Amniotic stem cell (primary cell): ENCODE measurements around the gene ATF7IP.
"Not testable (repeated sequence)": the region's sequence is repeated elsewhere in the genome, so short reads cannot be mapped to it uniquely, and the experiment has no call there.

Experiments
- DNase-seq: peaks from one replicate; lab custom pipeline; 2025; lab: John Stamatoyannopoulos, UW

The ATF7IP gene

DNA sequence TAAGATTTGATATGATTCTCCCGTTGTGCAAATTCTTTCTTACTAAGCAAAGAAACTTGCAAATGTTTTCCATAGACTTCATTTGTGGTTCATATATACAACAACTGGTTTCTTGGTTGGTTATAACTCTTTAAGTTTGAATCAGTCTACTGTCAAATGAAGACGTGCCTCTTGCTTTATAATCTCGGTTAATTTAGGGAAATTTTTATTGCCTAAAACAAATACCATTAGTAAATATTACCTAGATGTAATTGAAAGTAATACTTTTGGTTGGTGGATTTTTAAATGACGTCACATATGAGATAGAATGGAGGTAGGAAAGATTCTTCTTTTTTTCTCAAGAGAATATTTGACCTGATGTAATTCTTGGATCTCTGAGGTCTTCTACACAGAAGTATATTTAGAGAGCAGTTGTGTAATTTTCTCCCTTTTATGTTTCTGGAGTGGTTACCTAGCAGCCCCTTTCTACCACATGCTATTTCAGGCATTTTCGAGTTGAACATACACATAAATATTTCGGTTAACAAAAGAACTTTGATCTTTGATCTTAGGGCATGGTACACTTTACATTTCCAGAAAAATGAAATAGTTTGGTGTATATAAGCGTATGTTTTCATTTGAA, 1.7 kb downstream of the ATF7IP start:
- DNase-seq = no peak

DNA sequence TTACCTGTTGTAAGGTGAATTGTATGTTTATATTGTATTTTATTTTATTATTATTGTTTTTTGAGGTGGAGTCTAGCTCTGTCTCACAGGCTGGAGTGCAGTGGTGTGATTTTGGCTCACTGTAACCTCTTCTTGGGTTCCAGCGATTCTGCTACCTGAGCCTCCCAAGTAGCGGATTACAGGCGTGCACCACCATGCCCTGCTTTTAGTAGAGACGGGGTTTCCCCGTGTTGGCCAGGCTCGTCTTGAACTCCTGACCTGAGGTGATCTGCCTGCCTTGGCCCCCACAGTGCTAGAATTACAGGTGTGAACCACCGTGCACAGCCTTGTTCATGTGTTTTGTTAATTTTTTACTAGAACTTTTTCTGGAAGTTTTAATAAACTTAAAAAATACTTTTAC, 3.8 kb downstream of the ATF7IP start:
- no peak for DNase-seq

DNA sequence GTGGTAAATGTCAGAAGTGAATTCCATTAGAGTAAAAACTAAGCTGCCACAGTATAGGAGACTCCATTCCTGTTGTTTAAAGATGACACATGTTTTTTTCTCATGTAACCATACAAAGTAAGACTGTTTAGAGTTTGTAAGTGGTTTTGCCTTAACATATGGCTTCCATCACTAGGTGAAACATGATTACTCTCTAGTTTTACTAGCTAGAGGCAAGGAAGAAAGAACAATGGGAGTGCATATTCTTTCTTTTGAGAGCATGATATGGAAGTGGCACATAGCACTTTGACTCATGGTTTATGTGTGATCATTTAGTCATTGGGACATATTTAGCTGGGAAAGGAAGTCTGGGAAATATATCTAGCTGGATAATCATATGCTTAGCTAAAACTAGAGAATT, 7.7 kb downstream of the ATF7IP start:
- DNase-seq = no peak

DNA sequence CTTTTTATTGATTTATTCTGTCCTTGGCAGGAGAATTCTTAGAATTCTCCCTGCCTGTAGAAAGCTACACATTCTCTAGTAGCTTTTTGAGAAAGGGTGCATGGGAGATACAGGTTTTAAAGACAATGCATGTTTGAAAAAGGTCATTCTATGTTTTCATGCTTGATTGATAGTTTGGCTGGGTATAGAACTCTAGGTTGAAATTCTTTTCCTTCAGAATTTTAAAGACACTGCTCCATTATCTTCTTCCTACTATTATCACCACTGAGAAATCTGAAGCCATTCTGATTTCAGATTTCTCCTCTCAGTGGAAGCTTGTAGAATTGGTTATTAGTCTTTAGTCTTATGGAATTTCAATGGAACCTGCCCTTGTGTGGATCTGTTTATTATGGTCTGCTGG, 14.0 kb downstream of the ATF7IP start:
- no peak for DNase-seq

DNA sequence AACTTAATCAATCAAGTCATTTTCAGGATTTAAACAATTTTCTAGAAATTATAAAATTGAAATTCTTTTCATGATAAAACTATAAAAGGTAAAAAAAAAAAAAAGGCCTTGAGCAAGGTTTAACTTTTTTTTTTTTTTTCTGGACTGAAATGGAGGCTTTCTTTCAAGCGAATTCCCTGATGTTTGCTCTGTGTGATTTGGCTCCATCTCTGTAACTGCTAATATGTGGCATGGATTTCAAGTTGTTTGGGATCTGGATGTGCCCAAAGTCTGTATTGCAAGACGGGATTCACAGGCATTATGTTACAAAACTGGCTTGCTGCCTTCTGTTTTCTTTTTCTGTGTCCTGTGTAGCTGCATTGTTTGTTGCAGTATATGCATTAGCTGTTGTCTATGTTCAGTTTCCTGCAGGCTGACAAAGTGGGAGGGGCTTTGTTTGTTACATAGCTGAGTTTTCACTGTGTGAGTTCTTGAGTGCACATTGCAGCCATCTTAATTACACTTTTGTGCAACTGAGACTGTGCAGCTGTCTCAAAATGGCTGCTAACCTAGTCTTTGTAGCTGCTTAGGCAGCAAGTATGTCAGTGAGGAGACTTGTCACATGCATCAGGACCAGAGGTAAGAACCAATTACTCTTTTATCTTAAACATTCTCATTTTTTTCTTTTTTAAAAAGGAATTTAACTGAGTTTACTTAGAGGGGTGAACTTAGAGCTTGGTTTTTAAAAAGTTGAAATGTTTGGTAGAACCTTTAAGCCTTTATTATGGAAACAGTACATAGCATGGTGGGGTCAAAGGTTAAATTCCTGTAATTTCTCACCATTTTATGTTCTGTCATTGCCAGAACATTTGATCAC, 19.5 kb downstream of the ATF7IP start:
- DNase-seq = peak; percentile 27

DNA sequence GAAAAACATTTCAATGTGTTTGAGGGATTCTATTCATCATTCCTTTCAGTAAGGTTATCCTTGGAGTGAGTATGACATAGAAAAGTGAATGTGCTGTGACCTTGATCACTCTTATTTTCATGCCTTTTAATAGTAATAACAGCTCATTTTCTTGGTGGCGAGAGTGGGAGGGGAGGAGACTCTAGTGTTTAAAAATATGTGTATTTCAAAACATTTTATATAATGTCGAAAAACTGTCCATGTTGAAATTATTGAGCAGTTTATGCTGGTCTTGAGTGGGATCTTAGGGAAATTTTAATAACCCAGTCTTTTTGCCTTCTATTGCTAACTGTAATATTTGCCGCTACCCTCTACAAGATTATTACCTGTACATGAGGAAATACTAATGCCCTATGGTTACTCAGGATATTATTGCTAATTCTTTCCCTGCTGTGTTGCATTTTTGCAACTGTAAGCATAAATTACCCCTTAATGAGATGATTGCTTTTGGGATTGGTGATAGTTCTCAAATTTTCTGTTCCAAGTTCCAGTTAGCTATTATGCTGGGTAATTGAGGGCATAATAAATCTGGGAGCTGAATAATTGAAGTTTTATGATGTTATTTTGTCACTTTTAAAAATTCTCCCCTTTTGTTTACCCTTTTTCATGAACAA, 21.9 kb downstream of the ATF7IP start:
- no peak for DNase-seq

DNA sequence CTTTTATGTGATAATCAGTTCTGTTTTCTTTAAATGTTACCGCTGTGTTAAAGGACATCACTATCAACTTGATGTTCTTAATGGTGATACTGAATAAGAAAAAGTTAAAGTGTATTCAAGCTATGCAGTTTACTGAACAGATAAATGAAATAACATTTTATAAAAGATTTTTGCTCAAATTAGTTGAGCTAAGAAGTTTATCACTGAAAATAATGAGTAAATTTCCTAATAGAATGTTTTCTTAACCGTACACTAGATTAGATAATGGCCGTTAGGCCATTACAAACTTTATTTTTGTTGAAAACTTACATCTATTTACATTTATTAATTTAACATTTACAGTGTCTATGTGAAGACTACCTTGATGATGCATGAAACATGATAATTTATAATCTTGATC, 25.0 kb downstream of the ATF7IP start:
- no peak for DNase-seq

DNA sequence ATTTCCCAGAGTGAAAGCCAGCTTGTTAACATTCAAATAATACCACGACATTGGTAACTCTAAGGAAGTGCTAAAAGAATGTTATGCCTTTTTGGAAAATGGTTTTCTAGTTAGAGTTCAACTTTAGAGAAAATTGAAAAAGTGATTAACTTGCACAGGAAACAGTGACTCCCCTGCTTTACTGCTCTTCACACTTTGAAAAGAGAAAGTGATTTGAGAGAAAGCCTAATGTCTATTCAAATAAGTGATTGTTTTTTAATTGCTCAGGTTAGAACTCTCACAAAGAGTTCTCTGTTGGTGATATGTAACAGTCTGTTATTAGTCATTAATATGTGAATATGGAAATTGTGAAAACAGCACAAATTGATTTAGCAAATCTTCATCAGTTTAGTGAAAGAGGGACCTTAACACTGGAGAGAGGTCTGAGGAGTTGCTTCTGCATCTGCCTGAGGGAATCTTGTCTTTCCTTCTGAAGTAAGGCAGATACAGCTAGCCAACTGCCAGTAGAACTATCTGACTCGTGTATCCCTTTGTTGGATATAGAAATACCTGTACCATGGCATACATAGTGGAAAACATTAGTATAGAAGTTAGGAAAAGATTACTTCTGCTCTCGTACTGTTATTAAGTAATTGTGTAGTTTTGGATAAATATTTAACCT, 25.5 kb downstream of the ATF7IP start:
- DNase-seq = no peak

DNA sequence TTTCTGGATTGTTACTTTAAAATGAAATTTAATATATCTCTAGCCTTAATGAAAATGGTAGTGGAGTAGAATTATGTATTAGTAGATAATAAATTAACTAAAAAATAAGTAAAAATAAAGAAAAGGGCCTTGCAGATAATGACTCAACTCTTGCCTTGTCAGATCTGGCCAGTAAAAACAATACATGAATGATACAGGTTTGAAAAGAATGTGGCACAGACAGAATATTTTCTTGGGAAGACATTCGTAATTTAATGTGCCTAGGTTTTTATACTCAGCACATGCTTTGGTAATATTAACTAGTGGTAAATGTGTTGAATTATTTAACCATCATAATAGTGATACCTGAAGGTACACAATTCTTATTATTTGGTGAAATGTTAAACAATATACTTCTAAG, 28.3 kb downstream of the ATF7IP start:
- DNase-seq = no peak

DNA sequence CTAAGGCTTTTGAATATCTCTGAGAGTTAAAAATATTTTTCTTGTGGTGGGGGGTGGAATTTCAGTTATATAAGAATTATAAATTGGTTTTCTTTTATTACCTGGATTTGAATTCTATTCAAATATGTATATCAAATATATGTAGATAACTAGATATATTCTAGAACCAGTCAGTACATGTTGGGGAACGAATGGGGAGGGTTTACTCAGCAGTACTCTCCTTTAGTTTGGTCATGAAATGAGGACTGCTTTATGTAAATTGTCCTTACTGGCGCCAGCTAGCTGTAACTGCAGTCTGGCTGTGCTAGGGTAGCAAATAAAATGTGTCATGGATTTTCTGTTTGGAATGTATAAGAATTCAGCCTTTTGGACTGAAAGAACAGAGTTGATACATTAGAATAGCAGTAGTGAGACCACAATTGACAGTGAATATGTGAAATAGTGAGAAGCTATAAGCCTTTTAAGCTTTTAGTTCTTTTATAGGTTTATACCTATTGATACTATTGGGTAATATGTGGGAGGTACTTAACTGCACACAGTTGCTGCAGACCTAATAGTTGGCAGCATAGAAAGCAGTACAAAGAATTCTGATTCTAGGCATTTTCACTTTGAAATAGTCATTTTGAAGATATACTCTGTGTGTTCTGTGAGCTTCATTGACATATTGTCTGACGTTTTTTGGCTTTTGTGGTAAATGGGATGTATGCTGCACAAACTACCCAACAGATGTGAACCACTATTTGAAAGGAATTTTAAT, 29.0 kb downstream of the ATF7IP start:
- no peak for DNase-seq

DNA sequence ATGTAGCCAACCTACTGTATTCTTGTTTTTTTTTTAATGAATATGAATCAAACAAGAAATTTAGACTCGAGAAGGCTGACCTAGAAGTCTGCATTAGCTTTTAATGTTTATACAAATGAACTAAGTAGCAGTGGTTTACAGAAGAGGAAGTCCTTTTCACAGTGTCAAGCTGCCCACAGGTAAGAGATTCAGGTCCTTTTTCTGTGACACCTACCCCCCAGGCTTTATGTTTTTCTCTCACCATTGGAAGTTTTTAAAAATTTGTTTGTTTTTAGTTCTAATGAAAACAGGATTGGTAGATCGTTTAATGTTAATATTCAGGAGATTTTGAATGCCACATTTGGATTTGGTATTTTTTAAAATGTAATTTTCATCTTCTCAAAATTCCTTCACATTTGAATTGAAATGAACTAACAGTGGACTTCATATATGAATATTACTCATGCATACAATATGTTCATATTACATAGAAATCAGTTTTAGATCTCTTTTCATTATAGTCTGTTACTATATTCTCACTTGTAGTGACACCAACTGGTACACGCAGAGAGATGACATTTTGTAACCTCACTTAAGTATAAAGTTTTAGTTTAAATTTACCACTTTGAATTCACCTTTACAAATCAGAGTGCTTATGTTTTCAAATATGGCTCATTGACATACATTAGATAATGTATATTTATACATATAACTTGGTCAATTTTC, 29.7 kb downstream of the ATF7IP start:
- no peak for DNase-seq

DNA sequence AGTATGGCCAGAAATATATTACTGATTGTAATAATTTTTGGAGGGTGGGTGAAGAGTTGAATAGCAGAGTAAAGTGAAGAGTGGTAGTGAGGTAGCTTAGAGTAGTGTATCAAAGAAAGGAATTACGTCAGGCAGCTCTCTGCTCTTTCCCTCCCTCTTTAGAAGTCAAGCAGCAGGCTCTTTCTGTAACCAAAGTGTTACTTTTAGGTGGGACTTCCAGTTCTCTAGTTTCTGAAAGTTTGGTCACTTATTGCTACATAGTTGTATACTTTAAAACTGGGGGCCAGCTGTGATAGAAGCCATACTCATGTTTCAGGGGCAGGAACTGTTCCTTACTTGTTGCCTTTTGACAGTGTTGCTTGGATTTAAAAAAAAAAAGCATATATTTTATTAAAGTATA, 30.6 kb downstream of the ATF7IP start:
- DNase-seq = no peak

DNA sequence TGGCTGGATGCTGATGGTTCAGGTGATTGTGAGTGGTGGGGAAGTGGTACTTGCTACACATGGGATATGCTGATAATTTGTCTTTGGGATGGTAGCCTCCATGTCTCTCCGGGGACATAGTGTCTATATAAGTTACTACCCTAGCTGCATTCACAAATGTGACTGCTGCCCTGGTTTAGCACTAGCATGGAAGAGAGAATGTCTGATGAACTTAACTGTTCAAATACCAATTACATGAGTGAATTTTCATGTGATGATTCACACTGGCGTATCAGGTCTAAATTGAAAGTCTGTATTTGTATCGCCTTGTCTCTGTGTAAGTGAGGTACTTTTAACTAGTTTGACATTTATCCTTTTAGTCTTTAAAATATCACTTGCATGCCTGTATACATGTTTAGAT, 34.4 kb downstream of the ATF7IP start:
- DNase-seq = no peak

DNA sequence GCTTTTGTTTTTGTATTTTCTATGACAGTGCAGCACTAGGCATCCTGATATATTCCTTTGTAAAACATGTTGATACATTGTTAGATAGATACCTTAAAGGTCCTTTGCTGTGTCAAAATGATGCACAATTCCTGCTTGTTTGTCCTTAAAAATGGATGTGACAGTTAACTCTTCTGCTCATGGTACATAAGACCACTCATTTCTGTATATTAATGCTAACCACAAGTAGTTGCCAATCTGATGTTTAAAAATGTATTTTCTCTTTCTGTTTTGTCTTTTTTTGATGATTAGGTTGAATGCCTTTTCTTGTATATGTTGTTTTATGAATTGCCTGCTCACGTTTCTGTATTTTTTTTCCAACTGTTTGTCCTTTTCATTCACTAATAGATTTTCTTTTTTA, 35.1 kb downstream of the ATF7IP start:
- DNase-seq = no peak

DNA sequence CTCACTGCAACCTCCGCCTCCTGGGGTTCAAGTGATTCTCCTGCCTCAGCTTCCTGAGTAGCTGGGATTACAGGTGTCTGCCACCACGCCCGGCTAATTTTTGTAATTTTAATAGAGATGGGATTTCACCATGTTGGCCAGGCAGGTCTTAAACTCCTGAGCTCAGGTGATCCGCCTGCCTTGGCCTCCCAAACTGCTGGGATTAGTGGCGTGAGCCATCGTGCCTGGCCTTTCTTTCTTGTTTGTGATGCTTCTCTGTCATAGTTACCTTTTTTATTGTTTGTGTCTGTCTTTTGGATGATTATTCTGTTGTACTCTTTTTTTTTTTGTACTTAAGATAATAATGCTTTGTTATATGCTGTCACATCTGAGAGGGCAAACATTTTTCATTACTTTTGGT, 35.8 kb downstream of the ATF7IP start:
- not testable (repeated sequence) for DNase-seq

DNA sequence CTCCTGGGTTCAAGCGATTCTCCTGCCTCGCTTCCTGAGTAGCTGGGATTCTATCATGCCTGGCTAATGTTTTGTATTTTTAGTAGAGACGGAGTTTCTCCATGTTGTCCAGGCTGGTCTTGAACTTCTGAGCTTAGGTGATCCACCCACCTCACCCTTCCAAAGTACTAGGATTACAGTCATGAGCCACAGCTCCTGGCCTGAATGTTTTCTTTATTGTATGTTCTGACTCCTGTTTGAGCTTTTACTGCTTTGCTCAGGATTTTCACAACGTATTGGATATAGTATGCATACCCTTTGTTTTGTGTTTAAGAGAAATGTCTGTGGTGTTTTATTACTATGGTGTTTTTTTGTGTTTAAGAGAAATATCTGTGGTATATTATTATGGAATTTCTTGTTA, 37.2 kb downstream of the ATF7IP start:
- DNase-seq = no peak

DNA sequence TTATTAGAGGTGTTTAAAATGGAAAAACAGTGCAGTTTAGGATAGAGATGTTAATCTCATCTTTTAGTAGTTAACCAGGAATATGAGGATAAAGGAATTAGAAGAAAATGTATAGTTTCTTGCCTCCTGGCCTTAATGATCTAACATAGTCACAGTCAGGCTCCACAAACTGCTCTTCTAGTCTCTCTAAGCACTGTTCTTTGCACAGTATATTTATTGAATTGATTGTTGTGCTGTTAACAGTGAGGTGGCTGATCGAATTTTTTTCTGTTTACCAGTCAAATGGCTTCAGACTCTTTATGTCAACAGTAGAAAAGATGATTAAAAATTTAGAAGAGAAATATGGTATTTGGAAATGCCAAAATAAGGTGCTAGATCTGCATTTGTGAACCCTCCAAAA, 37.8 kb downstream of the ATF7IP start:
- no peak for DNase-seq

DNA sequence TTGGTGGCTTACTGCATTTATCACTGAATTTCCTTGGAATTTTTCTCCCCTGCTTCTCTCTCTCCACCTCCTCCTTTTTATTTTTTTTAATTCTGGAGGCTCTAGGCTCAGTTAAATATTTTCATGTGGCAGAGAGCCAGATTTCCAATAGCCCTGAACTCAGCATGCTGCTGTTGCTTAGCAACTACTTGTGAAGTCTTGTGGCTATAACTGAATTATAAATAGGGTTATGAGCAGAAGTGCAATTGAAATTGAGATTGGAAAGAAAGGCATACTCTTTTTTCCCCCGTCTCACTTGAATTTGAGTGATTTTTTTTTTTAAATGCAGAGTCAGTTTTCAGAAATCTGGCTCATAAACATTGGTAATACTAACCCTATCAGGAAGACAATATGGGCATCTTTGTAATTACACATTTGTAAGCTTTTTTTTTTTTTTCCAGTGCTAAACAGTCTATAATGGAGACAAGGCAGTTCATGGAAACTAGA, 38.3 kb downstream of the ATF7IP start:
- peak; percentile 72 for DNase-seq

DNA sequence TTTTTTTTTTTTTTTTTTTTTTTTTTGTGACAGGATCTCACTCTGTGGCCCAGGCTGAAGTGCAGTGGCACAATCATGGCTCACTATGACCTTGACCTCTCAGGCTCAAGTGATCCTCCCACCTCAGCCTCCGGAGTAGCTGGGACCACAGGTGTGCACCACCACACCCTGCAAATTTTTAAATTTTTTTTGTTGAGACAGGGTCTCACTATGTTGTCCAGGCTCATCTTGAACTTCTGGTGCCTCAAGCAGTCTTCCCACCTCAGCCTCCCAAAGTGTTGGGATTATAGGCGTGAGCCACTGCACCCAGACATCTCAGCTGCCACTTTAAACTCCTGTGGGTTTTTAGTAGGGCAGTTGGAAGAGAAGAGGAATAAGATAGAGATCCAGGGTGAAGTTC, 39.9 kb downstream of the ATF7IP start:
- DNase-seq = not testable (repeated sequence)

DNA sequence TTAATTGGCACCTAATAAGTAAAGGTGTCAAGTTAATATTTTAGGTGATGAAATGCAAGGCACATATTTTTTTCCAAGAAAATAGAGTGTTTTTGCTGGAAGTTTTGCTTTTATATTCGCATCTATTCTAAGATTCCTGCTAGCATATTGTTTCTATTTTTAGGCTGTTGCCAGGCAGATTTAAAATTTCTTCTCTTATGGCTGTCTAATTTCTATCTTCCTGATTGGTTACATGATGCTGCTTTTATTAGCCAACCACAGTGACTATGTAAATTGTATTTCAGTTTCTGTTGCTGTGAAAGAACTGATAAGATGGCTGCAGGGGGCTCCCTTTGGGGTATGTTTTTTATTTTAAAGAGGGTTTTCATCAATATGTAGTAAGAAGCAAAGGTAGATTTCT, 42.7 kb downstream of the ATF7IP start:
- no peak for DNase-seq

DNA sequence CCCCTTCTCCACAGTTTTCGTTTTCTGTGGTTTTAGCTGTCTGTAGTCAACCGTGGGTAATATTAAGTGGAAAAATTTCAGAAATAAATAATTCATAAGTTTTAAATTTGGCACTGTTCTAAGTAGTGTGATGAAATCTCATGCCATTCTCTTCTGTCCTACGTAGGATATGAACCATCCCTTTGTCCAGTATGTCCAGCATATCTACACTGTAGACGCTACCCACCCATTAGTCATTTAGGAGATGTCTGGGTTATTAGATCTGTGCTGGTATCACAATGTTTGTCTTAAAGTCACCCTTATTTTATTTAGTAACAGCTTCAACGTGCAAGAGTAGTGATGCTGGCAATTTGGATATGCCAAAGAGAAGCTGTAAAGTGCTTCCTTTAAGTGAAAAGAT, 44.7 kb downstream of the ATF7IP start:
- DNase-seq = no peak
